Esophagus muscularis mucosa (tissue), 4 donors: Measurements from ENCODE around the gene COPS8.

ENCODE experiments used
- CTCF ChIP-seq, 3 experiments: fragments of 200-600 bp in 2 of 3; fragments of 450-650 bp in 1 of 3; sonication (generic) in 2 of 3; IDR thresholded peaks; one replicate each; pipeline ENCODE4 v1.5.1; 2017 to 2019; ENCODE audit warnings: antibody characterized with exemption in 3 of 3, mild to moderate bottlenecking in 2 of 3, moderate library complexity in 1 of 3
- EP300 ChIP-seq: sonication (generic); formaldehyde crosslinking; IDR thresholded peaks from one replicate; pipeline ENCODE4 v1.6.1; 2017; ENCODE audit warnings: antibody characterized with exemption
- POLR2AphosphoS5 ChIP-seq, 2 donors: sonication (generic); formaldehyde crosslinking; IDR thresholded peaks; one replicate each; pipeline ENCODE4 v1.6.1; 2017; ENCODE audit warnings: antibody characterized with exemption in 2 of 2

GRCh38 chr2:237065071-237065377 is 20.7 kb upstream of the COPS8 start:
- TF ChIP-seq EP300 (no peak), CTCF (IDR thresholded peaks at IDR 0.05) (no peak), POLR2AphosphoS5 (IDR thresholded peaks at IDR 0.05) (no peak)
